ENCODE data around the gene TFPI. TPM values are rescaled to one million over a fixed set of nuclear protein-coding genes. Genes with fewer than 3 reads are reported as not detected.

TFPI gene
- total and polyA plus RNA-seq, 10 of the 15 experiments (the other 5 are each of a cell fraction or from before 2014, with no cell fraction given) = 0.07 to 0.59 (median 0.34) TPM

DNA sequence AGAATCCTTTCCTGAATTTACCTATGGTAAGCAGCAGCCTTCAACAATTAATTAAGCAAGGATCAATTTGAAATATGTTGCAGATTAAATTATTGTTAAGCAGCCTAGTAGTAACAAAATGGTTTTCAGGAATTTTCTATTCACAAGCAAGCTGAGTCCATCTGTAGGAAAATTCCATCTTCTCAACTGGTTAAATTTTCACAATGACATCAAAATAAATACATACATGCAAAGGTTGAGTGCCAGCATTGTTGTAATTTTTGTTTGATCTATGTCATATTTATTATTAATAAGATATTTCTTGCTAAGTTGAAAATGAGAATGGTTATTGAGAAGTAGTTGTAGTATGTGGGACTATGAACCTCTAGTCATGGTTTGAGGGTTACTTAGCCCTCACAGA is 15.3 kb upstream of the TFPI start:
- no peak overlapping the region for H2AFZ ChIP-seq (ENCODE audit: control insufficient read depth, low read depth, low read length)
- FAIRE-seq = no peak
- BruUV-seq (replicated peaks) = no TSS peak
- TF ChIP-seq CEBPB (IDR thresholded peaks at IDR 0.05; ENCODE audit: borderline replicate concordance in 1 of 2, low read depth in 2 of 2, low read length in 2 of 2) (no peak), KLF5 (IDR thresholded peaks at IDR 0.05; ENCODE audit: partially characterized antibody) (no peak), ZBTB40 (IDR thresholded peaks at IDR 0.05; ENCODE audit: borderline replicate concordance) (no peak), SMC3 (IDR thresholded peaks at IDR 0.05; ENCODE audit: borderline replicate concordance, low read length) (no peak), PAX8 (IDR thresholded peaks at IDR 0.05) (no peak), NFYB (IDR thresholded peaks at IDR 0.05; ENCODE audit: insufficient read depth, low read depth, low read length) (no peak), MAX (IDR thresholded peaks at IDR 0.05; ENCODE audit: low read depth, low read length) (no peak), SUZ12 (IDR thresholded peaks at IDR 0.05; ENCODE audit: unreplicated experiment) (no peak), NR2C1 (IDR thresholded peaks at IDR 0.05) (no peak), GATAD2B (conservative IDR thresholded peaks at IDR 0.05; ENCODE audit: low read depth) (no peak), SPI1 (IDR thresholded peaks at IDR 0.05; ENCODE audit: borderline replicate concordance, insufficient read depth, low read depth, low read length) (no peak), HDGF (IDR thresholded peaks at IDR 0.05) (no peak), MYB (IDR thresholded peaks at IDR 0.05; ENCODE audit: borderline replicate concordance, low read depth, low read length) (no peak), E2F4 (IDR thresholded peaks at IDR 0.05; ENCODE audit: low read depth, low read length) (no peak)
- TF ChIP-seq, protein P1, sequence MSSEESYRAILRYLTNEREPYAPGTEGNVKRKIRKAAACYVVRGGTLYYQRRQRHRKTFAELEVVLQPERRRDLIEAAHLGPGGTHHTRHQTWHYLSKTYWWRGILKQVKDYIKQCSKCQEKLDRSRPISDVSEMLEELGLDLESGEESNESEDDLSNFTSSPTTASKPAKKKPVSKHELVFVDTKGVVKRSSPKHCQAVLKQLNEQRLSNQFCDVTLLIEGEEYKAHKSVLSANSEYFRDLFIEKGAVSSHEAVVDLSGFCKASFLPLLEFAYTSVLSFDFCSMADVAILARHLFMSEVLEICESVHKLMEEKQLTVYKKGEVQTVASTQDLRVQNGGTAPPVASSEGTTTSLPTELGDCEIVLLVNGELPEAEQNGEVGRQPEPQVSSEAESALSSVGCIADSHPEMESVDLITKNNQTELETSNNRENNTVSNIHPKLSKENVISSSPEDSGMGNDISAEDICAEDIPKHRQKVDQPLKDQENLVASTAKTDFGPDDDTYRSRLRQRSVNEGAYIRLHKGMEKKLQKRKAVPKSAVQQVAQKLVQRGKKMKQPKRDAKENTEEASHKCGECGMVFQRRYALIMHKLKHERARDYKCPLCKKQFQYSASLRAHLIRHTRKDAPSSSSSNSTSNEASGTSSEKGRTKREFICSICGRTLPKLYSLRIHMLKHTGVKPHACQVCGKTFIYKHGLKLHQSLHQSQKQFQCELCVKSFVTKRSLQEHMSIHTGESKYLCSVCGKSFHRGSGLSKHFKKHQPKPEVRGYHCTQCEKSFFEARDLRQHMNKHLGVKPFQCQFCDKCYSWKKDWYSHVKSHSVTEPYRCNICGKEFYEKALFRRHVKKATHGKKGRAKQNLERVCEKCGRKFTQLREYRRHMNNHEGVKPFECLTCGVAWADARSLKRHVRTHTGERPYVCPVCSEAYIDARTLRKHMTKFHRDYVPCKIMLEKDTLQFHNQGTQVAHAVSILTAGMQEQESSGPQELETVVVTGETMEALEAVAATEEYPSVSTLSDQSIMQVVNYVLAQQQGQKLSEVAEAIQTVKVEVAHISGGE (CRISPR knock-in tag; IDR thresholded peaks at IDR 0.05) = no peak

More for the DNA sequence above, 15.3 kb upstream of the TFPI start:
- H3K9ac ChIP-seq (ENCODE audit: control insufficient read depth, insufficient read depth, low read length) = no peak overlapping the region
- no peak overlapping the region for H3K4me3 ChIP-seq
- H3K36me3 ChIP-seq (ENCODE audit: control insufficient read depth in 2 of 2, insufficient read depth in 2 of 2, low read length in 1 of 2) = no peaks in the 10 kb centered on the region
- ChIA-PET SMC1A (ENCODE audit: uncharacterized antibody, unreplicated experiment) (interaction anchor here (0.7 to 1.7 kb wide), 3 partner anchors 44 to 85 kb away, joined by 3 to 9 read pairs (median 4); no protein-coding TSS in a partner anchor), CTCF (interaction anchor here (3.8 to 6.0 kb wide), 2 partner anchors 12 to 68 kb away, joined by 24 to 50 read pairs; no protein-coding TSS in a partner anchor), RAD21 (ENCODE audit: unreplicated experiment) (interaction anchor here (1.4 kb wide), 1 partner anchor 67 kb away, joined by 4 read pairs; no protein-coding TSS in a partner anchor), POLR2A (no interaction called here)
- no peak overlapping the region for H3K27ac ChIP-seq (ENCODE audit: control insufficient read depth, insufficient read depth)
- in situ Hi-C loops (cut with MboI) = no loop called here
- H3K79me2 ChIP-seq (ENCODE audit: control insufficient read depth, insufficient read depth, low read length) = no peaks in the 10 kb centered on the region
- H3K4me1 ChIP-seq (ENCODE audit: control insufficient read depth, insufficient read depth, low read length) = no peaks in the 10 kb centered on the region
- no peaks in the 10 kb centered on the region for H3K27me3 ChIP-seq (replicated peaks in 1 of 2; ENCODE audit: control insufficient read depth in 2 of 2, insufficient read depth in 2 of 2, low read length in 1 of 2)
- DNase-seq (ENCODE audit: low read depth, low spot score) (no peak), ATAC-seq (no peak)
- intact Hi-C loops (cut with micrococcal nuclease; ENCODE audit: unreplicated experiment) = no loop called here
- no peak overlapping the region for H3K4me2 ChIP-seq (ENCODE audit: control insufficient read depth, insufficient read depth)
- H3K9me3 ChIP-seq (replicated peaks; ENCODE audit: control insufficient read depth, insufficient read depth, low read length) = no peaks in the 10 kb centered on the region
- H4K20me1 ChIP-seq (ENCODE audit: control insufficient read depth, insufficient read depth) = no peaks in the 10 kb centered on the region

Data from GM12878 (cell line).